GM18499 (cell line): Measurements from ENCODE around the gene CCDC126.
"Not testable (repeated sequence)": the region's sequence is repeated elsewhere in the genome, so short reads cannot be mapped to it uniquely, and the experiment has no call there.

ENCODE experiments used
- ATAC-seq: cut with Tn5 transposase; IDR thresholded peaks from one replicate; pipeline ENCODE4 v1.9.1; 2021; ENCODE audit warnings: moderate number of reproducible peaks; ENCODE audit not compliant: insufficient read depth, unreplicated experiment

The CCDC126 gene

DNA sequence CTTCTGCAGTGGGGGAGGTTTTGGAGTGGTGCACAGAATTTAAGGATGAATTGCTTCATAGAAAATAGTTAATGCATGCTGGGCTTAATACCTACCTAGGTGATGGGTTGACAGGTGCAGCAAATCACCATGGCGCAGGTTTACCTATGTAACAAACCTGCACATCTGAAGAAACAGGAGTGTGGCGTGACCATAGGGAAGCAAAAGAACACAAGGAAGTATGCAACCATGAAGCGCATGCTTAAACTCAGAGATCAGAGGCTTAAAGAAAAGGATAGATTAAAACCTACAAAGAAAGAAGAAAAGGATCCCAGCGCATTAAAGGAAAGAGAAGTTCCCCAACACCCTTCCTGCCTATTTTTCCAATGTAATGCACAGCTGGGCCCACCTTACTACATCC is 22.0 kb downstream of the CCDC126 start:
- ATAC-seq: no peak

DNA sequence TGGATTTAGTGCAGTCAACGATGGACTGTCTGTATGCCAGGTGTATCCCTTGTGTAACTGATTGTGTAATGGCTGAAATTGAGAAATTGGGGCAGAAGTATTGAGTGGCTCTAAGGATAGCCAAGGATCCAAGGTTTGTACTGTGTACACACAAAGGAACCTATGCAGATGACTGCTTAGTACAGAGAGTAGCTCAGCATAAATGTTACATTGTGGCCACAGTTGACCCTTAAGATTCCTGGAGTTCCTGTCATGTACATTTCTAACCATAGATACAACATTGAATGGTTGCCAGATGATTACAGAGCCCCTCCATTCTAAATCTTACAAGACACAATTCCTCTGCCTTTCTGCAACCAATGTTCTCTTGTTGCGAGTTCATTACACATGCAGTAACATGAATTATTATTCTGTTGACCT is 25.3 kb downstream of the CCDC126 start:
- ATAC-seq: no peak

DNA sequence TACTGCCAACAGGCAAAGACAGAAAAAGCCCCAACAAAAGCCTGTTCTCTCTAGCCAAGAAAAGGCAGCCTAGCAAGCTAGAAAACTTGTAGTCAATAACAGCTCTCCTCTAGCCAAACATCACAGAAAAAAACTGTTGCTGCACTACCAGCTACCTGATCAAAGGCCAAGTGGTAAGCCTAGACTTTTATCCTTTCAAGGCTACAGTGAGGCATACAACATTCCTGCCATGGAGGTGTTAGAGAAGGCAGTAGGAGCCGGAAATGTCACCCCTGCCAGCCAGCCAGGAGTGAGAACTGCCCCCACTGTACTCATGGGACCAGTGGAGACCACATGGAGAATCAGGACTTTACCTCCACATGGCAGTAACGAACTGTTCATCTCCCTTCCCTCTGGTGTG is 31.2 kb downstream of the CCDC126 start:
- no peak for ATAC-seq

DNA sequence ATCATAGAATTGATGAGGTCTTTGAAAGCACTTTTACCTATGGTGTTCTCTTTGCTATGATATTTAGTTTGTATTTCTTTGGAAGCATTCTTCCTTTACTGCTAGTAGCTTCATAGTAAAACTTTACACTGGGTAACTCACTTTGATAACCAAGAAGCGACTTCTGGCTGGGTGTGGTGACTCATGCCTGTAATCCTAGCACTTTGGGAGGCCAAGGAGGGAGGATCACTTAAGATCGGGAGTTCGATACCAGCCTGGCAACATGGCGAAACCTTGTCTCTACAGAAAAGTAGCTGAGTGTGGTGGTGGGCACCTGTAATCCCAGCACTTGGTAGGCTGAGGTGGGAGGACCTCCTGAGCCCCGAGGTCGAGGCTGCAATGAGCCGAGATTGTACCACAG is 36.2 kb downstream of the CCDC126 start:
- no peak for ATAC-seq

DNA sequence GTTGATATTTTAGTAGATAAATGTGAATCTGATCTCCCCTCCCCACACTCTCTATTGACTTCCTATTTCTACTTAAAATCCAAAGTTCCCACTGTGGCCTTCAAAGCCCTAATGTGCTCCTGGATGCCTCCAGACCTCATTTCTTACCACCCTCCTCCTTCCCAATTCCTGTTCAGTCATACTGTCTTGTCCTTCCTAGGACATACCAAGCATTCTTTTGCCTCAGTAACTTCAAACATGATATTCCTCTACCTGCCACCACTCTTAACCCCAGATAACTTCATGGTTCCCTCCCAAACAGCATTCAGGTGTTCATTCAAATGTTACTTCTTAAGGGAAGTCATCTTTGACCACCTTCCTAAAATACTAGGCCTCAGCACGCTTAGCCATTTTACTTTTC is 48.6 kb downstream of the CCDC126 start:
- no peak for ATAC-seq

DNA sequence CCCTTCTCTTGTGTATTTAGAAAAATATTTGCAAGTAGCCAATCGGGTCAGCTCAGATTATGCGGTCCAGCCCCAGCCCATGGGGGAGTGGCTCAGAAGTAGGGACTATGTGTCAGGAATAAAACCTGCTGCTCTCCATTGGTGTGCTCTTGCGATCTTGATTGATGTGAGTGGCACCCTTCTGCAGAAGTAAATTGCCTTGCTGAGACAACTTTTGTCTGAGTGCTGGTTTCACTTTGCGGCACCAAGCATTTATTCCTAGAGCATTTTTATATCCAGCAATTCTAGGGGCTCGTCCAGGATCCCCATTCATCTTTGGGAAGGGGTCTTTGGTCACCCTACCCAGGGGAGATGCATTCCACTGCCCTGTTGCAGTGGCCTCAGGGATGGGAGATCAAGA is 56.8 kb downstream of the CCDC126 start:
- no peak for ATAC-seq

DNA sequence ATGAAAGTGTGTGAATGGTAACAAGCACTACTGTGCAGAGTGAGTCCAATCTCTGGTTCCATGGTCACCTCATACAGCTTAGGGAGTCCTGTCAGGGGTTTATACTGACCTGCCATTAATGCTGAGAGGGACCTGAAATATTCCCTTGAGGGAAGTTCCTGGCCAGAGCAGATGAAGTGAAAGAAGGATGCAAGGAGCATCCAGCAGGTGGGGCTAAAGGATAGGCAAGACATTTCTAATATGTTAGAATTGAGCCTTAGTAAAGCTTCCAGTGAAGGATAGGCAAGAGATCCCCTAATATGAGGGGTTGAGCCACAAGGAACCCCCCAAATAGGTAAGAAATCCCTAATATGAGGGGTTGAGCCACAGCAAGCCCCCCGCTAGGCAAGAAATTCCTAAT is 57.3 kb downstream of the CCDC126 start:
- no peak for ATAC-seq

DNA sequence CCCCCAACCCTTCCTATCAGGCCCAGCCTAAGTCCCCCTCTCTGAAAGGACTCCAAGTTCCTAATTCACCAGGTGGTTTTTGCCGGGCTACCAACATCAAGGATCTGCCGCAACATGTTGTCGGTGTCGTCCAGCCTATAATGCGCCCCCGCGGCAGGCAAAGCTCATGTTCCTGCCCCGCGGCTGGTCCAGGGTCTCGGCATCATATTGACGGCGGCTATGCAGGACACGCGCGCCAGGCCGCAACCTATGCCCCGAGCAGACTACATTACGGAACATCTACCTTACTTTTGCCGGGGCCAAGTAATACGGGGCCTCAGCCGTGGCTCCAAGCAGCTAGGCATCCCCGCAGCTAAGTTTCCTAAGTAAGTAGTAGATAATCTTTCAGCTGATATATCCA is 58.3 kb downstream of the CCDC126 start:
- no peak for ATAC-seq

DNA sequence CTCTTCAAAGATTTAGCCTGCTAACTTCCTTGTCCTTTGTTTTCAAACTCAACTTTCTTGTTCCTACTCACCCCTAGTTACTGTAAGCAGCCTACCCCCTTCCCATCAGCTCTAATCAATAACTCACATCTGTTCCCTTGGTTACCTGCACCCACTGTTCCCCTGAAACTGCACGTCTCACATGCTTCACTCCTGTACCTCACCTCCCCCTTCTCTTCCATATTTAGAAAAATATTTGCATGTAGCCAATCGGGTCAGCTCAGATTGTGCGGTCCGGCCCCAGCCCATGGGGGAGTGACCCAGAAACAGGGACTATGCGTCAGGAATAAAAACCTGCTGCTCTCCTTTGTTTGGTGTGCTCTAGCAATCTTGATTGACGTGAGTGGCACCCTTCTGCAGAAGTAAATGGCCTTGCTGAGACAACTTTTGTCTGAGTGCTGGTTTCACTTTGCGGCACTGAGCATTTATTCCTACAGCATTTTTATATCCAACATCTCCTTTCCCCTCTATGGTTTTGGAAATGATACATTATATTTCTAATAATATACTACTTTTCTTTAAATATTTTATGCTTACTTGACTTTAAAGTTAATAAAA is 61.7 kb downstream of the CCDC126 start:
- ATAC-seq: no peak

DNA sequence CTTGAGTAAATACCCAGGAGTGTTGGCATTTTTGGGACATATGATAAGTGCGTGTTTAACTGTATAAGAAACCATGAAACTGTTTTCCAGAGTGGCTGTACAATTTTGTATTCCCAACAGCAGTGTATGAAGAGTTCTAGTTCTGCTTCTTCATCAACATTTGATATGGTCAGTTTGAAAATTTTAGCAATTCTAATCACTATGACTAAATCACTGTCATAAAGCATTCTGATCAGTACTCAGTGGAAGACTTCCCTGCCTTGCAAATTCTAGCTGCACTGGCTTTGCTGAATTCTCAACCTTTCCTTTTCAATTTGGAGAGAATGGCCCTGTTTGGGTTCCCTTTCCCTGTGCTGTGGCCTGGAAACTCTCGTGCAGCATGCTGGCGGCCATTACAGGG is 64.2 kb downstream of the CCDC126 start:
- no peak for ATAC-seq

DNA sequence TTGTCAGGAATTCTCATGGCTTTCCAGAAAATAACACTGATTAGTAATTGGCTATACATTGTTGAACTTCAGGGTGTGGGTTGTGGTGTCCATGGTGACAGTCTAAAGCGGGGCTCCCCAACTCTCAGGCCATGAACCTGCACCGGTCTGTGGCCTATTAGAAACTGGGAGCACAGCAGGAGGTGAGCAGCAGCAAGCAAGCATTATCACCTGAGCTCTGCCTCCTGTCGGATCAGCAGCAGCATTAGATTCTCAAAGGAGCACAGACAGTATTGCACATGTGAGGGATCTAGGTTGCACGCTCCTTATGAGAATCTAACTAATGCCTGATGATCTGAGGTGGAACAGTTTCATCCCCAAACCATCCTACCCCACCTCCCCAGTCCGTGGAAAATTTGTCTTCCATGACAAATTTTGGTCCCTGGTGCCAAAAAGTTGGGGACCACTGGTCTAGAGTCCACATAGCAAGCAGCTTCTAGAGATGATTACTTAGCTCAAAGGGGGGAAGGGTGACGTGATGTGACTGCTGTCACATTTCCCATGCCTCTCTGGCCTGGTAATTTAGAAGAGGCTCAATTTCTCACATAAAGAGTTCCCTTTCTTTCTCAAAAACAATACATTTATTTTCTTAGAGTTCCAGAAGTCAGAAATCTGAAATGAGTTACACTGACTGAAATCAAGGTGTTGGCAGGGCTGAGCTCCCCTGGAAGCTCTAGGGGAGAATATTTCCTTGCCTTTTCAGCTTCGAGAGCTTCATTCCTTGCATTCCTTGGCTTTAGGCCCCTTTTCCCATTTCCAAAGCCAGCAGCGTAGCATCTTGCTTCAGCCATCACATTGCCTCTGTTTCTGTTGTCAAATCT is 65.2 kb downstream of the CCDC126 start:
- ATAC-seq: no peak

DNA sequence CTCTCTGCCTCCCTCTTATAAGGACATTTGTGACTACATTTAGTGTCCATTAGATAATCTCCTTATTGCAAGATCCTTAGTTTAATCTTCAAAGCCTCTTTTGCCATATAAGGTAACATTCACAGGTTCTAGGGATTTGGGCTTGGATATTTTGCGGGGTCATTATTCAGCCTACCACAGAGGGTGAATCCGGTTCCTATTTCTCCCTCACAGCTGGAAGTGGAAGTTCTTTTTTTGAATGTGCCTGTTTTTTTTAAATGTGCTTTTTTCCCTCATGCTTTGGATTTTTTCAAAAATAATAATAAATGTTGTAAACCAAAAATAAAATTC is 65.8 kb downstream of the CCDC126 start:
- ATAC-seq: no peak

DNA sequence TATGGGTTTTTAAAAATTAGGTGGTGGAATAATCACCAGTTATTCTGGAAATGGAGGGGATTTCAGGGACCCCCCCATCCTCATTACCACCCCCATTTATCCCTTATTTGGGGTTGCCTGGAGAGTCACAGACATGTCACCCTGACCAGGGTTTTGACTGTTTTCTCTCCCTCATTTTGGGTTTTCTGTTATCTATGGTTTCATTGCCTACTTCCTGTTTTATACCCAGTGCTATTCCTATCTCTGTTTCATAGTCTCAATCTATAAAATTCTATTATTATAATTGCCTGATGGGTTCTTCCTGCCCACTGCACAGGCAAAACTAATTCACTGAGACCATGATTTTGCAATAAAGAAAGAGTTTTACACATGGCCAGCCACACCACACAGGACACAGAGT is 66.9 kb downstream of the CCDC126 start:
- ATAC-seq: no peak

DNA sequence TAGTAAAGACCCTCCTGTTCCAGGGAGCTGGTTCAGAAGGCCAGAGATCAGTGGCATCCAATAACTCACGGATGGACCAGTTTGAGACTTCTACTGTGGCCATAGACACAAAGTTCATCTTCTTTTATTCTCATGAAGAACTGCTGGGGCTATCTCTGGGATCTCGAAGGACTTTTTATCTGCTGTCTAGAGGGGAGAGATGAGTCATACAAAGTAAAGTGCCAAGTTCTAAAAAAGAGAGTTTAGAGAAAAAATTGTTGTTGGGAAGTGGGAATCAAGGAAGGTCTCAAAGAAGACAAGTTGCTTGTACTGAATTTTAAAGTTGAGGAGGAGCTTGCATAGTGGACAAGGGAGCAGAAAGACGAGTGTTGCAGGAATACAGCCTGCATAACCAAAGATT is 74.9 kb downstream of the CCDC126 start:
- no peak for ATAC-seq

DNA sequence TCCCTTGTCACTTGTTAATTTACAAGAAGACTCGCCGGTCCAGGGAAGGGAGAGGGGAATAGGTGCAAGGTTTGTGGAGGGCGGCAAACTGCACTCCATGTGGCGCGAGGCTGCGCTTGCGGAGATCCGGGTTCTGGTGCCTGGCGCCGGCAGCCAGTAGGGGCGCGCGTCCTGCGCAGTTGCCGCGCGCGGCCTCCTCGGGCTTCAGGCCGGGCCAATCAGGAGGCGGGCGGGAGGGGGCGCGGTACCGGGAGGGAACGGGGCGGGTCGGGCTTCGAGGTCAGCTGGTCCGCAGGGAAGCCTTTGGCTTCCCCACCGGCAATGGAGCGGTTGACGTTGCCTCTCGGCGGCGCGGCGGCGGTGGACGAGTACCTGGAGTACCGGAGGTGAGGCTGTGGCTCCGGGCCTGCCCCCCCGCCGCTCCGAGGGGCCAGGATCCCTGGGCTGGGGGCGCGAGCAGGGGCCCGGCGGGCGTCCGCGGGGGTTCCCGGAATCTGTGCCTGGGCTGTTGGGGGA is 82.8 kb downstream of the CCDC126 start, which contains the start of gene FAM221A:
Gene FAM221A, plus strand, starts transcription at position 302 of the 516 bp plus-strand sequence. Its CDS starts 20 bp downstream, at position 322.
- ATAC-seq: peak; percentile 90

DNA sequence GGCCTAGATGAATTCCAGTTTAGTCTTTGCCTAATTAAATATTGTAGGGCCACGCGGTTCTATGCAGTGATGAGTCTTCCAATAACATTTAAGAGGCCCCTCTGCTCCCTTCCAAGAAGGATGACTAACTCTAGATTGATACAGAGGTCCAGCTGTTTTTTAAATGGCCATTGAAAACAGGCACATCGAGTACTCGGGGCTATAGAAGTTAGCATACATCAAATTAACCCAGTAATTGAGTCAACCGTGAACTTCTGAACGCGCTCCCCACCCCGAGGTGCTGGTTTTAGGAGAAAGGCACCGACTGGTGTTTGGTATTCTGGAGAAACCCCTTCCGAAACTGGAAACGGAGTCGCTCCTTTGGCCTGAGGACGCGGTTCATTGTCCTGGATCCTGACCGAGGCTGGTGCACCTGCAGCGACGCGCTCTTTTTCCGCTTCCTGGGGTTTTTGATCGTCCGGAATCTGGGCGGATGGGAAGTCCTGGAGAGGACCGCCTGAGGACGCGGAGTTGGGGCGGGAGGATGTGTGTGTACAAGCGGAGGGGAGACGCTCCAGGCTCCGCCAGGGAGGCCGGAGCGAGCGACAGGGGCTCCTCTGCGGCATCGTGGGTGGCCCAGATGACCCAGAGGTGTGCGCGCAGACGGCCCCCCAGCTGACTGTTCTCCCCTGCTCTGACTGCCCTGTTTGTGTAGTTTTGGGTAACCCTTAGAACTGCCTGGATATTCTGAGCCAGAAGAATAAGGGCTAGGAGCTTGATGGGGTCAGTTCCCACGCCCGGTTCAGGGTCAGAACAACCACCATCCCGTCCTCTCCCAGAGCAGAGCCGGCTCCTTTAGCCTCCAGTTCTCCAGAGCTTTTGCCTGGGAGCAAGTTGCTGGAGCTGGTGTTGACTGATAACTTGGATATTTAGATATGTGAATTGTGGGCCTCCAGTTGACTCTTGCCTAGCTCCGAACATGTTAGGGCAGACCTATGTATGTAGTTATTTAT is 83.5 kb downstream of the CCDC126 start:
- ATAC-seq: peak; percentile 19

DNA sequence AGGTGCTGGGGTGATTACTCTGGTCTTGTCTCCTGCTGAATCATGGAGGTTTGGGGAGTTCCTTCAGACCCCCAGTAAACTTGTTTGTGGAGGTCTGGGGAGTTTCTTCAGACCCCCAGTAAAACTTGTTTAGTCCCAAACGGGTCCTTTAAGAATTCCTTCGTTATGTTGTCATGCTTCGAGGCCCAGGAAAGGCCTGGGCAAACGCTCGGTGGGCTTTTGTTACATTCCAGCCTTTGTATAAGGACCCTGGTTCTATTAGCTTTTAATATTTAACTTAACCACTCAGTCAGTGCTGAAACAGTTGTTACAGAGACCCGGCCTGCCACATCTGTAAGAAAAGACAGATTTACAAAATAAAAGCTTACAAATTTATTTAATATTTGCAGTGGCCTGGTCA is 86.9 kb downstream of the CCDC126 start:
- ATAC-seq: not testable (repeated sequence)

DNA sequence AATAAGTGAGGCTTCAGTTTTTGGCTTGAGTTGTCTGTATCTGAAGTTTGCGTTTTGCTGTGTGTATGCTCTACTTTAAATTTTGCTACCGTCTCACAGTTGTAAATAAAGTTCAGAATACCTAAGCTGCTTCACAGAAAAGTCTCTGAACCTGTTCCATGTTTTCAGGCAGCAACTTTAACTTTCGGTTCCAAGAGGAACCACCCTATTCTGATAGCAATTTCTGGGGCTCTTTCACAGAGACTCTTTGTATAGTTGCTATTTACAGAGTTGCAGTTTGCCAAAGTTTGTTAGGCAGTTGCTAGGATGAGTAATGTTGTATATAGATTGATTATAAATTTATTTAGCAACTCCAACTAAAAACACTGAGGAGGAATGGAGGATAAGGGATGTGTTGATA is 88.5 kb downstream of the CCDC126 start:
- no peak for ATAC-seq

DNA sequence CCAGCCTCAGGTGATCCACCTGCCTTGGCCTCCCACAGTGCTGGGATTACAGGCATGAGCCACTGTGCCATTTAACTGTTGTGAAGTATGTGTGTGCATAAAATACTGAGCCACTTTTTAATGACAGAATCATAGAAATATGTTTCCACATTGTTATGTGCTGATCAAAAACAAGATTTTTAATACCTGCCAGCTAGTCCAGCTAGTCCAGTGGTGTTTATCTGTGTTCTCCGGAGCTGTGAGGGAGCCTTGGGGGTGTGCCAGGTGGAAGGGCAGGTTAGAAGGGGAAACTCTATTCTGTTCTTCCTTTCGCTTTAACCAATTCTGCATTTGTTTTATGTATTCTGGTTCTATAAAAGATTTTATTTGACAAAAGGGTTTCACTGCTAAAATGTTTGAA is 89.8 kb downstream of the CCDC126 start:
- ATAC-seq: no peak

DNA sequence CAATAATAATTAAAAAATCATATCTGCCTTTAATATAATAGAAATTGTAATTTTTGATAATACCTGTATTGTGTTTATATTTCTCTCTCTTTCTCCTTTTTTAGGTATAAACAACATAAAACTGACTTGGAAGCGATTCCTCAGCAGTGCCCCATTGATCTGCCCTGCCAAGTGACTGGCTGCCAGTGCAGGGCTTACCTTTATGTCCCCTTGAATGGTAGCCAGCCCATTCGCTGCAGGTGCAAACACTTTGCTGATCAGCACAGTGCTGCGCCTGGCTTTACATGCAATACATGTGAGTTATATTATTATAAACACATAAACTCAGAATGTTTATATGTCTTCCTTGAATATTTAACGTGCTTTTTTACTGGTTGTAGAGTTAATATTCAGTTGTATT is 92.0 kb downstream of the CCDC126 start:
- ATAC-seq: no peak

DNA sequence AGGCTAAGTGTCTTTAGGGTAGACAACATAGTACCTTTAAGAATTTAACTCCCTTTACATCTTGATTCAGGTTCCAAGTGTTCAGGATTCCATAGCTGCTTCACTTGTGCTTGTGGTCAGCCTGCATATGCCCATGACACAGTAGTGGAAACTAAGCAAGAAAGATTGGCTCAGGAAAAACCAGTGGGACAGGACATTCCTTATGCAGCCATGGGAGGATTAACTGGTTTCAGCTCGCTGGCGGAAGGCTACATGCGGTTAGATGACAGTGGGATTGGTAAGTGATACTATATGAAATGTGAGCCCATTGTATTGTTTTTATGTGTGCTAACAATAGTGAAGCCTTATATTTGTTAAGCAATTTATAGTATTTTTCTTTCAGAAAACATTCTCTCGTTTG is 94.1 kb downstream of the CCDC126 start:
- ATAC-seq: no peak
